NCI-H774 (cell line): Measurements from ENCODE around the gene SFT2D3.

Experiments
- DNase-seq: peaks from one replicate; lab custom pipeline; 2025; lab: John Stamatoyannopoulos, UW

Gene SFT2D3

GRCh38 chr2:127681976-127682857, 19.1 kb upstream of the SFT2D3 start:
- no peak for DNase-seq

GRCh38 chr2:127683056-127683455, 18.2 kb upstream of the SFT2D3 start:
- DNase-seq = no peak

- no peak for DNase-seq
Measured at GRCh38 chr2:127683757-127684156, 17.5 kb upstream of the SFT2D3 start.

GRCh38 chr2:127685410-127686080, 15.8 kb upstream of the SFT2D3 start:
- DNase-seq = no peak

- no peak for DNase-seq
Measured at GRCh38 chr2:127688405-127688804, 12.9 kb upstream of the SFT2D3 start.

GRCh38 chr2:127690696-127691095, 10.6 kb upstream of the SFT2D3 start:
- DNase-seq = no peak

- no peak for DNase-seq
Measured at GRCh38 chr2:127694986-127695385, 6.3 kb upstream of the SFT2D3 start.

GRCh38 chr2:127695491-127696472, 5.5 kb upstream of the SFT2D3 start:
- DNase-seq = no peak

- no peak for DNase-seq
Measured at GRCh38 chr2:127697482-127698180, 3.7 kb upstream of the SFT2D3 start.

- no peak for DNase-seq
Measured at GRCh38 chr2:127698553-127699355, 2.5 kb upstream of the SFT2D3 start.

GRCh38 chr2:127700527-127701192, 637 bp upstream of the SFT2D3 start:
- peak; percentile 32 for DNase-seq

- DNase-seq = peak; percentile 54
Measured at GRCh38 chr2:127701651-127702394, 526 bp downstream of the SFT2D3 start.

- no peak for DNase-seq
Measured at GRCh38 chr2:127702395-127703009, 1.2 kb downstream of the SFT2D3 start.

- no peak for DNase-seq
Measured at GRCh38 chr2:127703282-127703681, 2.0 kb downstream of the SFT2D3 start.

GRCh38 chr2:127704641-127705390, 3.5 kb downstream of the SFT2D3 start:
- no peak for DNase-seq

- no peak for DNase-seq
Measured at GRCh38 chr2:127705391-127706065, 4.2 kb downstream of the SFT2D3 start.

GRCh38 chr2:127706215-127706990, 5.1 kb downstream of the SFT2D3 start:
- DNase-seq = no peak
